ENCODE measurements around the gene EXD3. TPM values are rescaled to one million over a fixed set of nuclear protein-coding genes. Genes with fewer than 3 reads are reported as not detected.

Gene EXD3
- total and polyA plus RNA-seq, 2 of the 13 experiments (the other 11 are each of a cell fraction or from before 2014, with no cell fraction given), result 2.7 to 4.8 TPM

- TF ChIP-seq ZNF160 (CRISPR knock-in tag; IDR thresholded peaks at IDR 0.05) (no peak), ZNF230 (CRISPR knock-in tag; IDR thresholded peaks at IDR 0.05) (no peak), BATF2 (CRISPR knock-in tag; IDR thresholded peaks at IDR 0.05) (no peak), HOXA5 (CRISPR knock-in tag; IDR thresholded peaks at IDR 0.05) (no peak), GPBP1L1 (CRISPR knock-in tag; IDR thresholded peaks at IDR 0.05) (no peak), HNF4A (CRISPR knock-in tag; IDR thresholded peaks at IDR 0.05) (no peak), ZNF746 (CRISPR knock-in tag; IDR thresholded peaks at IDR 0.05) (no peak), RCOR2 (CRISPR knock-in tag; IDR thresholded peaks at IDR 0.05) (no peak), PITX1 (CRISPR knock-in tag; IDR thresholded peaks at IDR 0.05) (no peak), HOXA3 (CRISPR knock-in tag; IDR thresholded peaks at IDR 0.05) (no peak; the same call in 1 of the 2 replicates), RAD51 (IDR thresholded peaks at IDR 0.05; ENCODE audit: borderline replicate concordance) (no peak), ZNF18 (CRISPR knock-in tag; IDR thresholded peaks at IDR 0.05; ENCODE audit: insufficient replicate concordance) (no peak), ZNF570 (CRISPR knock-in tag; IDR thresholded peaks at IDR 0.05; ENCODE audit: borderline replicate concordance) (no peak), PLRG1 (conservative IDR thresholded peaks at IDR 0.05) (no peak), NR2F6 (IDR thresholded peaks at IDR 0.05) (no peak), NR2F6 (CRISPR knock-in tag; IDR thresholded peaks at IDR 0.05) (no peak), ATF2 (CRISPR knock-in tag; IDR thresholded peaks at IDR 0.05) (no peak), ZNF724P (CRISPR knock-in tag; IDR thresholded peaks at IDR 0.05; ENCODE audit: borderline replicate concordance) (no peak), NFAT5 (CRISPR knock-in tag; IDR thresholded peaks at IDR 0.05) (no peak), ZNF839 (CRISPR knock-in tag; IDR thresholded peaks at IDR 0.05; ENCODE audit: borderline replicate concordance) (no peak), IRF2 (CRISPR knock-in tag; IDR thresholded peaks at IDR 0.05) (no peak)
These were observed 121.6 kb downstream of the EXD3 start (continued) for GRCh38 chr9:137301081-137301947.
